Activated T-helper 2 cell treated with anti-CD3 and anti-CD28 coated beads, Interferon-gamma antibody, Interleukin-2, Interleukin-4, amounts not matched to agents 10 μg/mL and 5 μg/mL and 100 μg/mL, durations not matched to agents 14 hours and 24 hours and 36 hours (primary cell): Measurements from ENCODE around the gene GALNT2. TPM values are rescaled to one million over a fixed set of nuclear protein-coding genes. Genes with fewer than 3 reads are reported as not detected.
A peak's percentile ranks its signal among the peaks of the same experiment; 100 is the strongest.

Experiments
- DNase-seq: peaks from one replicate; pipeline ENCODE4 v3.0.0; 2021; ENCODE audit warnings: low spot score
- H3K27ac Mint-ChIP-seq: one replicate; pipeline ENCODE4 v1.8.0; 2021; ENCODE audit warnings: mixed read lengths
- H3K27me3 Mint-ChIP-seq: one replicate; pipeline ENCODE4 v1.8.0; 2021; ENCODE audit warnings: low read depth, mixed read lengths
- H3K36me3 Mint-ChIP-seq: one replicate; pipeline ENCODE4 v1.8.0; 2021; ENCODE audit warnings: low read depth, mixed read lengths
- H3K4me1 Mint-ChIP-seq: one replicate; pipeline ENCODE4 v1.8.0; 2021; ENCODE audit warnings: low read depth, mixed read lengths
- H3K4me3 Mint-ChIP-seq: one replicate; pipeline ENCODE4 v1.8.0; 2021; ENCODE audit warnings: low read depth, mild to moderate bottlenecking, moderate library complexity, mixed read lengths
- H3K9me3 Mint-ChIP-seq: one replicate; pipeline ENCODE4 v1.8.0; 2021; ENCODE audit warnings: mixed read lengths
- intact Hi-C: fragments of 100-400 bp; cut with micrococcal nuclease; formaldehyde crosslinking; loops from one replicate; pipeline ENCODE4 v1.15.1; 2023
- total RNA-seq: library from RNA; stranded (reverse); gene quantifications from 2 replicates; pipeline ENCODE4 v1.2.3, GENCODE V29; 2022

GALNT2 gene
- total RNA-seq, 1 donor from 2014 or later: 59.3 TPM

GRCh38 chr1:230242326-230242725 is 175.3 kb downstream of the GALNT2 start:
- Mint-ChIP-seq H3K9me3 (peaks cover 11% of the 10 kb centered on the region), H3K4me1 (peaks cover 41% of the 10 kb centered on the region), H3K27me3 (no peaks in the 10 kb centered on the region), H3K4me3 (no peak overlapping the region), H3K27ac (peak overlapping the region; percentile 85), H3K36me3 (peaks cover 69% of the 10 kb centered on the region)
- intact Hi-C loops: no loop called here
- DNase-seq: no peak

GRCh38 chr1:230243146-230243545 is 176.1 kb downstream of the GALNT2 start:
- Mint-ChIP-seq H3K27me3 (no peaks in the 10 kb centered on the region), H3K27ac (peak overlapping the region; percentile 15), H3K4me1 (peaks cover 41% of the 10 kb centered on the region), H3K36me3 (peaks cover 60% of the 10 kb centered on the region), H3K9me3 (peaks cover 11% of the 10 kb centered on the region), H3K4me3 (no peak overlapping the region)
- intact Hi-C loops: no loop called here
- no peak for DNase-seq

GRCh38 chr1:230243583-230244353 is 176.7 kb downstream of the GALNT2 start:
- Mint-ChIP-seq H3K36me3 (peaks cover 60% of the 10 kb centered on the region), H3K9me3 (peaks cover 11% of the 10 kb centered on the region), H3K4me3 (no peak overlapping the region), H3K27ac (peak overlapping the region; percentile 71), H3K27me3 (no peaks in the 10 kb centered on the region), H3K4me1 (peaks cover 41% of the 10 kb centered on the region)
- DNase-seq: no peak
- intact Hi-C loops: no loop called here

GRCh38 chr1:230246551-230246950 is 179.5 kb downstream of the GALNT2 start:
- H3K27me3 Mint-ChIP-seq: no peaks in the 10 kb centered on the region
- intact Hi-C loops: no loop called here

GRCh38 chr1:230248016-230248888 is 181.2 kb downstream of the GALNT2 start:
- H3K4me3 Mint-ChIP-seq: no peak overlapping the region
- H3K36me3 Mint-ChIP-seq: peaks cover 57% of the 10 kb centered on the region
- no peaks in the 10 kb centered on the region for H3K27me3 Mint-ChIP-seq
- H3K9me3 Mint-ChIP-seq: no peaks in the 10 kb centered on the region
- DNase-seq: no peak
- peak overlapping the region; percentile 31 for H3K27ac Mint-ChIP-seq
- intact Hi-C loops: no loop called here
- peaks cover 37% of the 10 kb centered on the region for H3K4me1 Mint-ChIP-seq

More at GRCh38 chr1:230246551-230246950, 179.5 kb downstream of the GALNT2 start:
- Mint-ChIP-seq H3K4me1 (peaks cover 39% of the 10 kb centered on the region), H3K9me3 (no peaks in the 10 kb centered on the region), H3K4me3 (no peak overlapping the region), H3K36me3 (peaks cover 63% of the 10 kb centered on the region), H3K27ac (peak overlapping the region; percentile 15)
- DNase-seq: no peak

GRCh38 chr1:230248889-230249270 is 181.8 kb downstream of the GALNT2 start:
- Mint-ChIP-seq H3K36me3 (peaks cover 61% of the 10 kb centered on the region), H3K9me3 (no peaks in the 10 kb centered on the region), H3K4me3 (no peak overlapping the region), H3K27me3 (no peaks in the 10 kb centered on the region), H3K27ac (peak overlapping the region; percentile 31), H3K4me1 (peaks cover 33% of the 10 kb centered on the region)
- no peak for DNase-seq
- intact Hi-C loops: no loop called here

- H3K4me3 Mint-ChIP-seq: no peak overlapping the region
- H3K27me3 Mint-ChIP-seq: no peaks in the 10 kb centered on the region
- H3K9me3 Mint-ChIP-seq: no peaks in the 10 kb centered on the region
- DNase-seq: no peak
- peaks cover 62% of the 10 kb centered on the region for H3K36me3 Mint-ChIP-seq
- peak overlapping the region; percentile 24 for H3K27ac Mint-ChIP-seq
- H3K4me1 Mint-ChIP-seq: peaks cover 27% of the 10 kb centered on the region
- intact Hi-C loops: no loop called here
Observed at GRCh38 chr1:230249695-230250480, 182.8 kb downstream of the GALNT2 start.

- intact Hi-C loops: loop anchor here (1.0 kb wide), 2 partner anchors 10 to 41 kb away; no protein-coding TSS in a partner anchor
- H3K9me3 Mint-ChIP-seq: no peaks in the 10 kb centered on the region
- peaks cover 25% of the 10 kb centered on the region for H3K4me1 Mint-ChIP-seq
- H3K4me3 Mint-ChIP-seq: no peak overlapping the region
- H3K36me3 Mint-ChIP-seq: peaks cover 64% of the 10 kb centered on the region
- peak overlapping the region; percentile 85 for H3K27ac Mint-ChIP-seq
- H3K27me3 Mint-ChIP-seq: no peaks in the 10 kb centered on the region
- DNase-seq: no peak
Observed at GRCh38 chr1:230250666-230251065, 183.6 kb downstream of the GALNT2 start.

- no peaks in the 10 kb centered on the region for H3K9me3 Mint-ChIP-seq
- H3K27ac Mint-ChIP-seq: peak overlapping the region; percentile 85
- no peak overlapping the region for H3K4me3 Mint-ChIP-seq
- DNase-seq: no peak
- intact Hi-C loops: loop anchor here (1.0 kb wide), 2 partner anchors 11 to 42 kb away; no protein-coding TSS in a partner anchor
- peaks cover 61% of the 10 kb centered on the region for H3K36me3 Mint-ChIP-seq
- H3K4me1 Mint-ChIP-seq: peaks cover 19% of the 10 kb centered on the region
- no peaks in the 10 kb centered on the region for H3K27me3 Mint-ChIP-seq
Observed at GRCh38 chr1:230251644-230252191, 184.7 kb downstream of the GALNT2 start.

- H3K36me3 Mint-ChIP-seq: peaks cover 66% of the 10 kb centered on the region
- no peak for DNase-seq
- intact Hi-C loops: no loop called here
- no peaks in the 10 kb centered on the region for H3K9me3 Mint-ChIP-seq
- no peak overlapping the region for H3K4me3 Mint-ChIP-seq
- H3K27ac Mint-ChIP-seq: no peak overlapping the region
- H3K4me1 Mint-ChIP-seq: peaks cover 19% of the 10 kb centered on the region
- H3K27me3 Mint-ChIP-seq: no peaks in the 10 kb centered on the region
Observed at GRCh38 chr1:230253150-230253549, 186.1 kb downstream of the GALNT2 start.

GRCh38 chr1:230254265-230254664 is 187.2 kb downstream of the GALNT2 start:
- no peaks in the 10 kb centered on the region for H3K27me3 Mint-ChIP-seq
- peaks cover 69% of the 10 kb centered on the region for H3K36me3 Mint-ChIP-seq
- no peak for DNase-seq
- intact Hi-C loops: no loop called here
- H3K4me3 Mint-ChIP-seq: no peak overlapping the region
- H3K4me1 Mint-ChIP-seq: peaks cover 15% of the 10 kb centered on the region
- no peaks in the 10 kb centered on the region for H3K9me3 Mint-ChIP-seq
- H3K27ac Mint-ChIP-seq: no peak overlapping the region

GRCh38 chr1:230255116-230255515 is 188.1 kb downstream of the GALNT2 start:
- Mint-ChIP-seq H3K4me1 (peaks cover 15% of the 10 kb centered on the region), H3K36me3 (peaks cover 68% of the 10 kb centered on the region), H3K27me3 (no peaks in the 10 kb centered on the region), H3K27ac (no peak overlapping the region), H3K4me3 (no peak overlapping the region), H3K9me3 (no peaks in the 10 kb centered on the region)
- intact Hi-C loops: no loop called here
- DNase-seq: no peak
